T-cell (primary cell): ENCODE results near the gene JAZF1. TPM values are rescaled to one million over a fixed set of nuclear protein-coding genes. Genes with fewer than 3 reads are reported as not detected.

Source experiments
- ATAC-seq, 4 experiments: fragments of 200-7000 bp in 3 of 4; fragments of 150-1000 bp in 1 of 4; cut with Tn5 transposase; replicated peaks in 1 of 4; 1 replicate in 3 of 4; 2 replicates in 1 of 4; pipeline ENCODE4 v1.10.0; 2021; ENCODE audit warnings: moderate library complexity in 3 of 4, mild to moderate bottlenecking in 2 of 4, moderate number of reproducible peaks in 1 of 4
- CTCF ChIA-PET, 2 donors: fragments of 300-600 bp; sonication (Branson Sonifier 250); formaldehyde crosslinking; loops; one replicate each; lab custom pipeline; 2022; ENCODE audit warnings: antibody characterized with exemption in 2 of 2; lab: Charles Lee
- POLR2A ChIA-PET, 2 donors: fragments of 300-600 bp; sonication (Branson Sonifier 250); formaldehyde crosslinking; loops; one replicate each; lab custom pipeline; 2022; ENCODE audit warnings: antibody characterized with exemption in 2 of 2; lab: Charles Lee
- DNase-seq, 35 experiments: peaks; one replicate each; pipeline versions ENCODE4 v3.0.0 to v3.0.0-alpha.2; 2013 to 2023
- H3K27ac ChIP-seq: one replicate; pipeline ENCODE4 v1.5.1; 2013; ENCODE audit warnings: low read length
- H3K27me3 ChIP-seq, 2 experiments: replicated peaks in 1 of 2; 1 replicate in 1 of 2; 2 replicates in 1 of 2; pipeline versions ENCODE4 v1.6.1 to v1.7.0; 2013; ENCODE audit warnings: low read length in 1 of 2, mixed read lengths in 1 of 2; ENCODE audit not compliant: control insufficient read depth in 2 of 2, insufficient read depth in 2 of 2; ENCODE audit errors: extremely low read depth in 1 of 2
- H3K36me3 ChIP-seq, 2 donors: 1 replicate in 1 of 2; 2 replicates in 1 of 2; pipeline versions ENCODE4 v1.6.1 to v1.7.0; 2013; ENCODE audit warnings: low read length in 1 of 2; ENCODE audit not compliant: control insufficient read depth in 2 of 2, insufficient read depth in 1 of 2; ENCODE audit errors: extremely low read depth in 1 of 2
- H3K4me1 ChIP-seq, 2 experiments: 1 replicate in 1 of 2; 2 replicates in 1 of 2; pipeline versions ENCODE4 v1.6.1 to v1.7.0; 2013; ENCODE audit warnings: low read length in 2 of 2, mixed read lengths in 1 of 2; ENCODE audit not compliant: insufficient read depth in 2 of 2, control insufficient read depth in 1 of 2; ENCODE audit errors: extremely low read depth in 1 of 2
- H3K4me3 ChIP-seq, 2 donors: 1 replicate in 1 of 2; 2 replicates in 1 of 2; pipeline versions ENCODE4 v1.5.1 to v1.7.0; 2013; ENCODE audit warnings: mild to moderate bottlenecking in 2 of 2, low read length in 1 of 2, moderate library complexity in 1 of 2; ENCODE audit not compliant: control insufficient read depth in 1 of 2; ENCODE audit errors: extremely low read depth in 1 of 2
- H3K9me3 ChIP-seq: 2 replicates; pipeline ENCODE4 v1.7.0; 2013
- H3K27ac Mint-ChIP-seq, 2 donors: one replicate each; pipeline ENCODE4 v1.8.0; 2020 to 2021; ENCODE audit warnings: mild to moderate bottlenecking in 2 of 2, mixed read lengths in 2 of 2
- H3K27me3 Mint-ChIP-seq, 2 donors: one replicate each; pipeline ENCODE4 v1.8.0; 2021 to 2022; ENCODE audit warnings: mixed read lengths in 2 of 2
- H3K36me3 Mint-ChIP-seq: one replicate; pipeline ENCODE4 v1.8.0; 2021; ENCODE audit warnings: mixed read lengths
- H3K4me1 Mint-ChIP-seq, 3 donors: one replicate each; pipeline ENCODE4 v1.8.0; 2020 to 2022; ENCODE audit warnings: mixed read lengths in 3 of 3, mild to moderate bottlenecking in 1 of 3
- H3K4me3 Mint-ChIP-seq, 3 donors: one replicate each; pipeline ENCODE4 v1.8.0; 2020 to 2022; ENCODE audit warnings: mild to moderate bottlenecking in 3 of 3, mixed read lengths in 3 of 3, moderate library complexity in 3 of 3
- H3K9me3 Mint-ChIP-seq, 3 donors: one replicate each; pipeline ENCODE4 v1.8.0; 2020 to 2022; ENCODE audit warnings: mixed read lengths in 3 of 3
- WGBS: methylation state at CpG from one replicate; pipeline ENCODE4 v1.1.5; 2013; ENCODE audit warnings: missing lambda C conversion rate; ENCODE audit not compliant: insufficient coverage; 5-methylcytosine and 5-hydroxymethylcytosine counted together
- total RNA-seq, 35 experiments: library from RNA in 6 of 35; stranded (reverse) in 6 of 35; fragments of 120-200 nt in 1 of 35; gene quantifications; one replicate each; pipeline versions ENCODE4 v1.2.1 to v1.2.4 and lab custom pipeline; 2013 to 2026

Gene JAZF1
- total RNA-seq, 5 donors from 2014 or later (not counting 1 experiment from before 2014, with no cell fraction given), result 9.6 to 22.1 (median 15.9) TPM

DNA sequence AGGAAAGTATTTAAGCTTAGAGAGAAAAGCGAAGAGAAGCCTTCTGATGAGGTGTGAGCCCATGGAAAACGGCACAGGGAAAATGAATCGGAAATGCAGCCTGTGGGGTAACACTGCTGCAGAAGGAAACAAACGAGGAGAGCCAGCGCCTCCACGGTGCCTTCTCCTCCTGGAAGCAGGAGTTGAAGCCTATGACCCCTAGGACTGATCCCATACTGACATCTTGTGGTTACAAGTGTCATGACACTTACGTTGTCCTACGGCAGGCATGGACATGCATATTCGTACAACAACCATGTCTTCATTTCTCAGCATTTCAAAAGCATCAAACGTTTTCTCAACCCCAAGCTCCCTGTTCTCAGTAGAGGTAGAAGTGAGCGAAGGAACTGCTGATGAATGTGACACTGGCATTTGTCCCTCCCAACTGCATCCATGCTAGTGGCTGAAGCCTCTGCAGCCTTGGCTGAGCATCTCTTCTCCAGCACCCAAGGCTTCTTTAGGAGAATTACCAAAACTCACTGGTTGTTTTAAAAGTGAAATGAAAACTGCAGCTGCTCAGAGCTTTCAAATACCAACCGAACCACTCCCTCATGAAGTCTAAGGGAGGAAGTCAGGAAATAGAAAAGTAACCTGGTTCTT, 160.2 kb downstream of the JAZF1 start:
- Histone ChIP-seq H3K9me3 (no peaks in the 10 kb centered on the region), H3K4me1 (peaks cover 0 to 5% of the 10 kb centered on the region in 2 experiments), H3K27me3 (no peaks in the 10 kb centered on the region), H3K27ac (no peak overlapping the region), H3K36me3 (no peaks in the 10 kb centered on the region), H3K4me3 (no peak overlapping the region)
- Mint-ChIP-seq H3K9me3 (no peaks in the 10 kb centered on the region), H3K4me3 (no peak overlapping the region), H3K27me3 (no peaks in the 10 kb centered on the region), H3K4me1 (peaks cover 8 to 17% (median 13%) of the 10 kb centered on the region in 3 donors), H3K27ac (no peak overlapping the region), H3K36me3 (peaks cover 16% of the 10 kb centered on the region)
- 23% methylated on average over 5 of the region's 12 CpGs for WGBS
- ChIA-PET CTCF (interaction anchor here (0.6 to 2.8 kb wide), 12 partner anchors 10 to 865 kb away, joined by 3 to 23 read pairs (median 3); no protein-coding TSS in a partner anchor), POLR2A (no interaction called here)
- ATAC-seq (peak; percentile 66 to 73 (median 71)), DNase-seq (peak in 27 of 35 experiments; percentile 1 to 73 (median 12))

GRCh38 chr7:28018856-28019465, 161.6 kb downstream of the JAZF1 start:
- POLR2A ChIA-PET, result no interaction called here
- no peaks in the 10 kb centered on the region for H3K9me3 ChIP-seq
- H3K36me3 ChIP-seq, result no peaks in the 10 kb centered on the region
- H3K27ac ChIP-seq, result no peak overlapping the region
- peaks cover 0 to 5% of the 10 kb centered on the region in 2 experiments for H3K4me1 ChIP-seq
- H3K4me3 ChIP-seq, result no peak overlapping the region
- no peaks in the 10 kb centered on the region for H3K27me3 Mint-ChIP-seq
- H3K4me1 Mint-ChIP-seq, result peaks cover 5 to 10% (median 8%) of the 10 kb centered on the region in 3 donors
- H3K36me3 Mint-ChIP-seq, result peaks cover 26% of the 10 kb centered on the region
- no peak overlapping the region for H3K27ac Mint-ChIP-seq
- DNase-seq (no peak), ATAC-seq (no peak)
- no peaks in the 10 kb centered on the region for H3K27me3 ChIP-seq
- peaks cover 3 to 5% (median 4%) of the 10 kb centered on the region in 3 donors for H3K9me3 Mint-ChIP-seq
- 92% methylated on average over 3 of the region's 8 CpGs for WGBS
- no peak overlapping the region for H3K4me3 Mint-ChIP-seq
- CTCF ChIA-PET, result interaction anchor here (0.6 to 2.8 kb wide), 4 partner anchors 189 to 823 kb away, joined by 3 to 23 read pairs (median 8); no protein-coding TSS in a partner anchor

DNA sequence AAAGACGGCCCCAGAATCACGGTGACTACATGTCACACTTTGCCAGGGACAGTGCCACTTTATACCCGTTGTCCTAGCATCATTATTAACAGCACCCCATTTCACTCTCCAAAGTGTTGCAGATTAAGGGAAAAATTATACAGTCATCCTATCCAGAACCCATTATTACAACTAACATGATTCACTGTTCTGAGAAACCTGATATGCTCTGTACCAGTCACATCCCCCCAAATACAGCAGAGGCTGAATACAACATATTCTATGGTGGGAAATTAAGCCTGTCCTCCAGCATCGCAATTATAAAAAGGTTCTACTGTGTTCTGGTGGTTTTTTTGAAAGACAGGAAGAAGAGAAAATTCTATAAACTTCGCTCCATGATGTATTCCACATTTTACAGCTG, 162.1 kb downstream of the JAZF1 start:
- no peak for ATAC-seq
- Histone ChIP-seq H3K27ac (no peak overlapping the region), H3K9me3 (no peaks in the 10 kb centered on the region), H3K27me3 (no peaks in the 10 kb centered on the region), H3K4me1 (peaks cover 0 to 5% of the 10 kb centered on the region in 2 experiments), H3K36me3 (no peaks in the 10 kb centered on the region), H3K4me3 (no peak overlapping the region)
- Mint-ChIP-seq H3K36me3 (peaks cover 30% of the 10 kb centered on the region), H3K4me1 (peaks cover 5 to 10% (median 8%) of the 10 kb centered on the region in 3 donors), H3K27ac (no peak overlapping the region), H3K9me3 (peaks cover 3 to 5% (median 4%) of the 10 kb centered on the region in 3 donors), H3K4me3 (no peak overlapping the region), H3K27me3 (no peaks in the 10 kb centered on the region)
- DNase-seq, result no peak
- POLR2A ChIA-PET, result no interaction called here
- 60% methylated on average over 1 of the region's 5 CpGs for WGBS
- CTCF ChIA-PET, result interaction anchor here in 1 of 2 donors (2.8 kb wide), 1 partner anchor 823 kb away, joined by 23 read pairs; no protein-coding TSS in a partner anchor

DNA sequence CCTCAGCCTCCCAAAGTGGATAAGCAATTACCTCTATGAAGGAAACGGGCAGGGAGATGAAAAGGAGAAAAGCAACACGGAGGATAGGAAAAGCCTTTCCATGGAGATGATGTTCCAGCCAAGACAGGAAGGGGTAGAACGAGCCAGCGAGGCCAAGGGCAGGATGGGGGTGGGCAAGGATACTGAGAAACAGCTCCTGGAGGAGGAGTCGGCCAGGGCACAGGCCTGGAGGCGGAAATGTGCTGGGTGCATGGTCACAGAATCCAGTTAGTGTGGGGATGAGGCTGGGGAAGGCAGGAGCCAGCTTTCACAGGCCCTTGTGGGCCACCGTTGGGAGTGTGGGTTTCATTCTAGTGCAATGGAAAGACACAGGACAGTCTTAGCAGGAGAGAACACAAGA, 162.6 kb downstream of the JAZF1 start:
- Histone ChIP-seq H3K4me3 (no peak overlapping the region), H3K4me1 (peaks cover 0 to 5% of the 10 kb centered on the region in 2 experiments), H3K9me3 (no peaks in the 10 kb centered on the region), H3K27ac (no peak overlapping the region), H3K27me3 (no peaks in the 10 kb centered on the region), H3K36me3 (no peaks in the 10 kb centered on the region)
- Mint-ChIP-seq H3K36me3 (peaks cover 31% of the 10 kb centered on the region), H3K4me3 (no peak overlapping the region), H3K4me1 (peaks cover 5 to 10% (median 8%) of the 10 kb centered on the region in 3 donors), H3K9me3 (peaks cover 3 to 5% (median 4%) of the 10 kb centered on the region in 3 donors), H3K27me3 (no peaks in the 10 kb centered on the region), H3K27ac (no peak overlapping the region)
- 91% methylated on average over 7 of the region's 7 CpGs for WGBS
- no peak for ATAC-seq
- DNase-seq, result no peak
- ChIA-PET CTCF (no interaction called here), POLR2A (no interaction called here)

GRCh38 chr7:28017372-28017771, 163.2 kb downstream of the JAZF1 start:
- Mint-ChIP-seq H3K36me3 (peaks cover 31% of the 10 kb centered on the region), H3K4me3 (no peak overlapping the region), H3K4me1 (peaks cover 5 to 10% (median 8%) of the 10 kb centered on the region in 3 donors), H3K27me3 (no peaks in the 10 kb centered on the region), H3K9me3 (peaks cover 3 to 5% (median 4%) of the 10 kb centered on the region in 3 donors), H3K27ac (no peak overlapping the region)
- Histone ChIP-seq H3K27ac (no peak overlapping the region), H3K4me3 (no peak overlapping the region), H3K9me3 (no peaks in the 10 kb centered on the region), H3K4me1 (peaks cover 0 to 5% of the 10 kb centered on the region in 2 experiments), H3K36me3 (no peaks in the 10 kb centered on the region), H3K27me3 (no peaks in the 10 kb centered on the region)
- no peak for DNase-seq
- POLR2A ChIA-PET, result interaction anchor here in 1 of 2 donors (0.7 kb wide), 1 partner anchor 22 kb away, joined by 8 read pairs; no protein-coding TSS in a partner anchor
- CTCF ChIA-PET, result interaction anchor here in 1 of 2 donors (0.6 kb wide), 3 partner anchors 20 to 1639 kb away, joined by 3 read pairs; no protein-coding TSS in a partner anchor
- WGBS, result 94% methylated on average over 4 of the region's 4 CpGs
- ATAC-seq, result no peak

GRCh38 chr7:28016297-28016696, 164.3 kb downstream of the JAZF1 start:
- ATAC-seq (no peak), DNase-seq (no peak)
- peaks cover 5 to 10% (median 8%) of the 10 kb centered on the region in 3 donors for H3K4me1 Mint-ChIP-seq
- H3K4me1 ChIP-seq, result peaks cover 0 to 5% of the 10 kb centered on the region in 2 experiments
- H3K36me3 Mint-ChIP-seq, result peaks cover 29% of the 10 kb centered on the region
- H3K27ac Mint-ChIP-seq, result no peak overlapping the region
- ChIA-PET CTCF (no interaction called here), POLR2A (no interaction called here)
- H3K9me3 ChIP-seq, result no peaks in the 10 kb centered on the region
- no peaks in the 10 kb centered on the region for H3K27me3 Mint-ChIP-seq
- no peak overlapping the region for H3K4me3 ChIP-seq
- H3K27me3 ChIP-seq, result no peaks in the 10 kb centered on the region
- no peak overlapping the region for H3K4me3 Mint-ChIP-seq
- H3K36me3 ChIP-seq, result no peaks in the 10 kb centered on the region
- WGBS, result 100% methylated on average over 1 of the region's 2 CpGs
- peaks cover 3 to 5% (median 4%) of the 10 kb centered on the region in 3 donors for H3K9me3 Mint-ChIP-seq
- H3K27ac ChIP-seq, result no peak overlapping the region
